ENCODE results near the gene CD164. TPM values are rescaled to one million over a fixed set of nuclear protein-coding genes. Genes with fewer than 3 reads are reported as not detected.
A peak's percentile ranks its signal among the peaks of the same experiment; 100 is the strongest.

The CD164 gene
- total RNA-seq, 1 donor from 2014 or later = 307 TPM

DNA sequence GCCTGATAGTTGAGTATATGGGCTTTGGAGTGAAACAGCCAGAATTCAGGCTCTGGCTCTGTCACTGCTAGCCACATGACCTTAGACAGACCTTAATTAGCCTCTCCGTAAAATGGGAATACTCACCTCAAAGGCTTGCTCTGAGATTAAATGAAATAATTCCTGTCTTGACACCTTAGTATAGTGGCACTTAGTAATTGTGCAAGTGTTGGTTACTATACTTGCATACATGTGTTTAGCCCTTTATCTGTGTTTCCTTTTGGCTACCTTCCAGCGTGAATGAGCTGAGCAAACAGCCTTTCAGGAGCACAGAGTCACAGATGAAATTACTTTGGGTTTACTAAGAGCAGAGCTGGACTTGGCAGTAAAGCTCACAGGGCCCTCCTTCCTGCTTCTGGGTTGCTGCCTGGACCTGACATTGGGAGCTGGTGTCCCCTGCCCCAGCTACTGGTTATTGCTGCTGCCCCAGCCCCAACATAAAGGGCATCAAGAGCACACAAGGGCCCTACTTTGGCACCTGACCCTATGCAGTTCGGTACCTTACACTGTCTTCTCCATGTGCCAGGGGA lies 32.8 kb downstream of the CD164 start:
- peaks cover 12% of the 10 kb centered on the region for H3K36me3 ChIP-seq
- TF ChIP-seq, protein P1, sequence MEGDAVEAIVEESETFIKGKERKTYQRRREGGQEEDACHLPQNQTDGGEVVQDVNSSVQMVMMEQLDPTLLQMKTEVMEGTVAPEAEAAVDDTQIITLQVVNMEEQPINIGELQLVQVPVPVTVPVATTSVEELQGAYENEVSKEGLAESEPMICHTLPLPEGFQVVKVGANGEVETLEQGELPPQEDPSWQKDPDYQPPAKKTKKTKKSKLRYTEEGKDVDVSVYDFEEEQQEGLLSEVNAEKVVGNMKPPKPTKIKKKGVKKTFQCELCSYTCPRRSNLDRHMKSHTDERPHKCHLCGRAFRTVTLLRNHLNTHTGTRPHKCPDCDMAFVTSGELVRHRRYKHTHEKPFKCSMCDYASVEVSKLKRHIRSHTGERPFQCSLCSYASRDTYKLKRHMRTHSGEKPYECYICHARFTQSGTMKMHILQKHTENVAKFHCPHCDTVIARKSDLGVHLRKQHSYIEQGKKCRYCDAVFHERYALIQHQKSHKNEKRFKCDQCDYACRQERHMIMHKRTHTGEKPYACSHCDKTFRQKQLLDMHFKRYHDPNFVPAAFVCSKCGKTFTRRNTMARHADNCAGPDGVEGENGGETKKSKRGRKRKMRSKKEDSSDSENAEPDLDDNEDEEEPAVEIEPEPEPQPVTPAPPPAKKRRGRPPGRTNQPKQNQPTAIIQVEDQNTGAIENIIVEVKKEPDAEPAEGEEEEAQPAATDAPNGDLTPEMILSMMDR (IDR thresholded peaks at IDR 0.05) = no peak
- intact Hi-C loops (cut with DNase I) = no loop called here
- peaks cover 31% of the 10 kb centered on the region for H3K4me1 ChIP-seq
- DNase-seq (no peak), ATAC-seq (peak; percentile 84 to 91)
- no peak overlapping the region for H3K27ac ChIP-seq
- H3K9me3 ChIP-seq = no peaks in the 10 kb centered on the region
- no peaks in the 10 kb centered on the region for H3K27me3 ChIP-seq (ENCODE audit: low read depth)
- no peak overlapping the region for H3K4me3 ChIP-seq

DNA sequence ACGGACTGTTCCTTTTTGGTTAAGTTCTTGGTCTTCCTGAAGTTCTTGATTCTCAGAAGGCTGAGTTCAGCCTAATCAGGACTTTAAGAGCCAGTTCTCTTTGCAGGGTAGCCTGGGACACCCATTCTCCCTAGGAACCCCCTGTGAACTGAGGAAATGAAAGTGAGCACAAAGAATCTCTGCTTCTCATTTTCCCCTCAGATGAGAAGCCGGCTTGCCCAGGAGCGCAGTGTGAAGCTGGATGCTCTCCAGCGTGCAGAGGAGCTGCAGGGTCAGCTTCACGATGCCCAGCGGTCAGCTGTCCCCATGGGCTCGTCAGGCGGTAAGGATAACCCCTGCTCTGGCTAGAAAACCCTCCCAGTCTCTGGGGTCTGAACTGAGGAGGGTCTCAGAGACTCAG lies 34.0 kb downstream of the CD164 start:
- no peak for ATAC-seq
- intact Hi-C loops (cut with DNase I) = no loop called here
- Histone ChIP-seq H3K27ac (no peak overlapping the region), H3K4me1 (peaks cover 31% of the 10 kb centered on the region), H3K4me3 (no peak overlapping the region), H3K36me3 (no peaks in the 10 kb centered on the region), H3K27me3 (ENCODE audit: low read depth) (no peaks in the 10 kb centered on the region), H3K9me3 (no peaks in the 10 kb centered on the region)
- TF ChIP-seq, protein P1 (IDR thresholded peaks at IDR 0.05) = no peak
- no peak for DNase-seq

DNA sequence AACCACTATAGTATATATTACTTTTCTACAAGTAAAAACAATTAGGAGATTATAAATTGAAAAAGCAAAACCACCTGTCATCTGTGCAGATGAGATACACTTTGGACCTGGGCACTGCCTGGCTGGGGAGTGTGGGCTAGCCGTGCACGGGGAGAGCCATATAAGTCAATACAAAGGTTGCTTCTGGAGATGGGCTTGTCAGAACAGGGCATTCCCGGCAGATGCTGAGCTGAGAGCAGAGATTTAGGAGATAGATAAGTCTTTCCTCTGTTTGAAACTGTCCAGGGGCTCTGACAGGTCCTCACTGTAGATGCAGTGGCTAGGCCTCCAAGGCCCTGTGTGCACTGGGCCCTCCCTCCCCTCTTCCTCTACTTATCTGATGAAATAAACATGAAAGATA lies 34.5 kb downstream of the CD164 start:
- DNase-seq (no peak), ATAC-seq (no peak)
- TF ChIP-seq, protein P1 (IDR thresholded peaks at IDR 0.05) = no peak
- H3K4me3 ChIP-seq = no peak overlapping the region
- no peaks in the 10 kb centered on the region for H3K27me3 ChIP-seq (ENCODE audit: low read depth)
- no peak overlapping the region for H3K27ac ChIP-seq
- intact Hi-C loops (cut with DNase I) = no loop called here
- H3K9me3 ChIP-seq = no peaks in the 10 kb centered on the region
- no peaks in the 10 kb centered on the region for H3K36me3 ChIP-seq
- peaks cover 31% of the 10 kb centered on the region for H3K4me1 ChIP-seq

- TF ChIP-seq, protein P1 (IDR thresholded peaks at IDR 0.05) = no peak
Observed at GRCh38 chr6:109345986-109346385, 36.3 kb downstream of the CD164 start.

DNA sequence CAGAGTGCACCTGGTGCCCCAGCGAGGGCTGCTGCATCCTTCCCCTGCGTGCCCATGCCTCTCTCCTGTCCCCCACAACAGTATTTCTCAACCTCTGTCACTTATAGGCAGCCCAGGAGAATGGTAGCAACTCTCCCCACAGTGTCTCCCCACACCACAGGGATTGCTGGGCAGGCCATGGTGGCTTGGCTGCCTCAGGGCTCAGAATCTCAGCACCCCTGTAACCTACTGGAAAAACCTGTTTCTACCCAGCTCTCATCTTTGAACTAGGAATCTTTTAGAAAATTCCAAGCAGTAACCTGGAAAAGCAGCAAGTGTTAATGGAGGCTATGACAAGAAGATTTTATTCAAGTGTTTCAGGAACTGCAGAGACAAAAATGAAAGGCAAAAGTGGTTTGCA lies 38.0 kb downstream of the CD164 start:
- Histone ChIP-seq H3K4me1 (peaks cover 3% of the 10 kb centered on the region), H3K36me3 (no peaks in the 10 kb centered on the region), H3K27me3 (ENCODE audit: low read depth) (no peaks in the 10 kb centered on the region), H3K9me3 (no peaks in the 10 kb centered on the region), H3K4me3 (no peak overlapping the region), H3K27ac (no peak overlapping the region)
- TF ChIP-seq, protein P1 (IDR thresholded peaks at IDR 0.05) = no peak
- no peak for DNase-seq
- ATAC-seq = peak in 1 of 2 donors; percentile 16
- intact Hi-C loops (cut with DNase I) = no loop called here

More at GRCh38 chr6:109345986-109346385, 36.3 kb downstream of the CD164 start:
- Histone ChIP-seq H3K4me3 (no peak overlapping the region), H3K36me3 (no peaks in the 10 kb centered on the region), H3K27me3 (ENCODE audit: low read depth) (no peaks in the 10 kb centered on the region), H3K27ac (no peak overlapping the region), H3K4me1 (peaks cover 18% of the 10 kb centered on the region), H3K9me3 (no peaks in the 10 kb centered on the region)
- no peak for DNase-seq
- ATAC-seq = no peak
- intact Hi-C loops (cut with DNase I) = no loop called here
